Activated CD8-positive, alpha-beta T cell treated with anti-CD3 and anti-CD28 coated beads, Interleukin-2, amount 10 ng/mL, durations not matched to agents 7 days and 5 days (primary cell): Measurements from ENCODE around the gene GATA5. TPM values are rescaled to one million over a fixed set of nuclear protein-coding genes. Genes with fewer than 3 reads are reported as not detected.
"Not testable (repeated sequence)": the region's sequence is repeated elsewhere in the genome, so short reads cannot be mapped to it uniquely, and the experiment has no call there.

Experiments
- ATAC-seq: fragments of 150-1000 bp; cut with Tn5 transposase; one replicate; pipeline ENCODE4 v1.10.0; 2021; ENCODE audit warnings: moderate library complexity
- CTCF ChIA-PET: fragments of 350-600 bp; sonication (Branson Sonifier 250); formaldehyde crosslinking; loops from one replicate; lab custom pipeline; 2021; ENCODE audit warnings: antibody characterized with exemption; lab: Charles Lee
- POLR2A ChIA-PET: fragments of 350-600 bp; sonication (Branson Sonifier 250); formaldehyde crosslinking; loops from one replicate; lab custom pipeline; 2021; ENCODE audit warnings: antibody characterized with exemption; lab: Charles Lee
- DNase-seq: peaks from one replicate; pipeline ENCODE4 v3.0.0-alpha.2; 2020
- H3K27ac Mint-ChIP-seq: one replicate; pipeline ENCODE4 v1.8.0; 2021; ENCODE audit warnings: mild to moderate bottlenecking, mixed read lengths
- H3K27me3 Mint-ChIP-seq: one replicate; pipeline ENCODE4 v1.8.0; 2021; ENCODE audit warnings: low read depth, mixed read lengths
- H3K36me3 Mint-ChIP-seq: one replicate; pipeline ENCODE4 v1.8.0; 2021; ENCODE audit warnings: low read depth, mixed read lengths
- H3K4me1 Mint-ChIP-seq: one replicate; pipeline ENCODE4 v1.8.0; 2021; ENCODE audit warnings: low read depth, mixed read lengths
- H3K4me3 Mint-ChIP-seq: one replicate; pipeline ENCODE4 v1.8.0; 2021; ENCODE audit warnings: mild to moderate bottlenecking, mixed read lengths
- H3K9me3 Mint-ChIP-seq: one replicate; pipeline ENCODE4 v1.8.0; 2022; ENCODE audit warnings: mixed read lengths; ENCODE audit not compliant: insufficient read depth
- total RNA-seq, 2 experiments: library from RNA; stranded (reverse); gene quantifications; one replicate each; pipeline ENCODE4 v1.2.3, GENCODE V29; 2021

Gene GATA5
- total RNA-seq, 2 experiments from 2014 or later, result not detected

GRCh38 chr20:62494537-62494936, 18.7 kb upstream of the GATA5 start:
- H3K4me1 Mint-ChIP-seq, result peaks cover 4% of the 10 kb centered on the region
- CTCF ChIA-PET, result interaction anchor here (1.5 kb wide), 1 partner anchor 122 kb away, joined by 4 read pairs; no protein-coding TSS in a partner anchor
- no peak overlapping the region for H3K27ac Mint-ChIP-seq
- H3K9me3 Mint-ChIP-seq, result no peaks in the 10 kb centered on the region
- DNase-seq, result no peak
- no peaks in the 10 kb centered on the region for H3K27me3 Mint-ChIP-seq
- no peak overlapping the region for H3K4me3 Mint-ChIP-seq
- ATAC-seq, result no peak
- POLR2A ChIA-PET, result no interaction called here
- no peaks in the 10 kb centered on the region for H3K36me3 Mint-ChIP-seq

- ATAC-seq (no peak), DNase-seq (no peak)
- Mint-ChIP-seq H3K27me3 (peaks cover 1% of the 10 kb centered on the region), H3K9me3 (no peaks in the 10 kb centered on the region), H3K36me3 (no peaks in the 10 kb centered on the region), H3K4me1 (peaks cover 4% of the 10 kb centered on the region), H3K27ac (no peak overlapping the region), H3K4me3 (no peak overlapping the region)
- ChIA-PET POLR2A (no interaction called here), CTCF (interaction anchor here (1.5 kb wide), 1 partner anchor 123 kb away, joined by 4 read pairs; no protein-coding TSS in a partner anchor)
These were observed 18.1 kb upstream of the GATA5 start for GRCh38 chr20:62493886-62494285.

- Mint-ChIP-seq H3K4me3 (no peak overlapping the region), H3K36me3 (no peaks in the 10 kb centered on the region), H3K27me3 (peaks cover 5% of the 10 kb centered on the region), H3K4me1 (peaks cover 4% of the 10 kb centered on the region), H3K27ac (no peak overlapping the region), H3K9me3 (no peaks in the 10 kb centered on the region)
- DNase-seq (no peak), ATAC-seq (no peak)
- POLR2A ChIA-PET, result no interaction called here
- CTCF ChIA-PET, result no interaction called here
These were observed 17.6 kb upstream of the GATA5 start for GRCh38 chr20:62493253-62493885.

- POLR2A ChIA-PET, result no interaction called here
- Mint-ChIP-seq H3K27ac (no peak overlapping the region), H3K27me3 (peaks cover 11% of the 10 kb centered on the region), H3K4me1 (peaks cover 4% of the 10 kb centered on the region), H3K9me3 (no peaks in the 10 kb centered on the region), H3K36me3 (no peaks in the 10 kb centered on the region), H3K4me3 (no peak overlapping the region)
- DNase-seq (no peak), ATAC-seq (no peak)
- CTCF ChIA-PET, result interaction anchor here (1.0 kb wide), 1 partner anchor 159 kb away, joined by 6 read pairs; no protein-coding TSS in a partner anchor
These were observed 16.9 kb upstream of the GATA5 start for GRCh38 chr20:62492711-62493110.

GRCh38 chr20:62490783-62491182, 15.0 kb upstream of the GATA5 start:
- DNase-seq, ATAC-seq, H3K9me3 Mint-ChIP-seq, CTCF ChIA-PET, H3K36me3 Mint-ChIP-seq, H3K4me1 Mint-ChIP-seq, H3K4me3 Mint-ChIP-seq, H3K27ac Mint-ChIP-seq: not testable (repeated sequence)
- POLR2A ChIA-PET, result interaction anchor here (1.0 kb wide), 1 partner anchor 10 kb away, joined by 5 read pairs; no protein-coding TSS in a partner anchor
- H3K27me3 Mint-ChIP-seq, result peaks cover 20% of the 10 kb centered on the region

- DNase-seq (no peak), ATAC-seq (no peak)
- H3K27ac Mint-ChIP-seq, result no peak overlapping the region
- H3K27me3 Mint-ChIP-seq, result peaks cover 22% of the 10 kb centered on the region
- H3K9me3 Mint-ChIP-seq, result no peaks in the 10 kb centered on the region
- CTCF ChIA-PET, result no interaction called here
- no peak overlapping the region for H3K4me3 Mint-ChIP-seq
- H3K36me3 Mint-ChIP-seq, result no peaks in the 10 kb centered on the region
- POLR2A ChIA-PET, result interaction anchor here (1.0 kb wide), 1 partner anchor 9 kb away, joined by 5 read pairs; no protein-coding TSS in a partner anchor
- H3K4me1 Mint-ChIP-seq, result peaks cover 4% of the 10 kb centered on the region
These were observed 14.1 kb upstream of the GATA5 start for GRCh38 chr20:62489932-62490263.

GRCh38 chr20:62489186-62489931, 13.6 kb upstream of the GATA5 start:
- H3K27ac Mint-ChIP-seq, result no peak overlapping the region
- peaks cover 22% of the 10 kb centered on the region for H3K27me3 Mint-ChIP-seq
- no peaks in the 10 kb centered on the region for H3K4me1 Mint-ChIP-seq
- ATAC-seq, result no peak
- no peaks in the 10 kb centered on the region for H3K9me3 Mint-ChIP-seq
- CTCF ChIA-PET, result interaction anchor here (1.4 kb wide), 1 partner anchor 11 kb away, joined by 5 read pairs; no protein-coding TSS in a partner anchor
- DNase-seq, result no peak
- POLR2A ChIA-PET, result interaction anchor here (1.0 kb wide), 1 partner anchor 8 kb away, joined by 5 read pairs; no protein-coding TSS in a partner anchor
- no peak overlapping the region for H3K4me3 Mint-ChIP-seq
- no peaks in the 10 kb centered on the region for H3K36me3 Mint-ChIP-seq

- no peak for ATAC-seq
- no peaks in the 10 kb centered on the region for H3K9me3 Mint-ChIP-seq
- H3K27ac Mint-ChIP-seq, result no peak overlapping the region
- CTCF ChIA-PET, result interaction anchor here (1.4 kb wide), 1 partner anchor 12 kb away, joined by 5 read pairs; no protein-coding TSS in a partner anchor
- no peak overlapping the region for H3K4me3 Mint-ChIP-seq
- H3K4me1 Mint-ChIP-seq, result no peaks in the 10 kb centered on the region
- POLR2A ChIA-PET, result no interaction called here
- no peaks in the 10 kb centered on the region for H3K36me3 Mint-ChIP-seq
- DNase-seq, result no peak
- peaks cover 26% of the 10 kb centered on the region for H3K27me3 Mint-ChIP-seq
These were observed 12.7 kb upstream of the GATA5 start for GRCh38 chr20:62488470-62488869.

- no peak overlapping the region for H3K4me3 Mint-ChIP-seq
- peaks cover 33% of the 10 kb centered on the region for H3K27me3 Mint-ChIP-seq
- ATAC-seq, result no peak
- H3K27ac Mint-ChIP-seq, result no peak overlapping the region
- POLR2A ChIA-PET, result no interaction called here
- CTCF ChIA-PET, result interaction anchor here (1.4 kb wide), 1 partner anchor 12 kb away, joined by 5 read pairs; no protein-coding TSS in a partner anchor
- no peaks in the 10 kb centered on the region for H3K36me3 Mint-ChIP-seq
- H3K4me1 Mint-ChIP-seq, result peaks cover 4% of the 10 kb centered on the region
- H3K9me3 Mint-ChIP-seq, result no peaks in the 10 kb centered on the region
- no peak for DNase-seq
These were observed 12.0 kb upstream of the GATA5 start for GRCh38 chr20:62487561-62488354.

- H3K4me3 Mint-ChIP-seq, result no peak overlapping the region
These were observed 11.3 kb upstream of the GATA5 start for GRCh38 chr20:62487118-62487517.

GRCh38 chr20:62486484-62486883, 10.7 kb upstream of the GATA5 start:
- POLR2A ChIA-PET, result no interaction called here
- Mint-ChIP-seq H3K4me3 (no peak overlapping the region), H3K27ac (no peak overlapping the region), H3K36me3 (no peaks in the 10 kb centered on the region), H3K9me3 (no peaks in the 10 kb centered on the region), H3K4me1 (peaks cover 13% of the 10 kb centered on the region), H3K27me3 (peaks cover 44% of the 10 kb centered on the region)
- DNase-seq, result no peak
- CTCF ChIA-PET, result no interaction called here
- no peak for ATAC-seq

More at GRCh38 chr20:62487118-62487517, 11.3 kb upstream of the GATA5 start:
- Mint-ChIP-seq H3K9me3 (no peaks in the 10 kb centered on the region), H3K27ac (no peak overlapping the region), H3K36me3 (no peaks in the 10 kb centered on the region), H3K4me1 (peaks cover 10% of the 10 kb centered on the region), H3K27me3 (peaks cover 39% of the 10 kb centered on the region)
- ATAC-seq, result no peak
- POLR2A ChIA-PET, result no interaction called here
- no peak for DNase-seq
- CTCF ChIA-PET, result no interaction called here
